Measurements from ENCODE around the gene GMDS.

DNA sequence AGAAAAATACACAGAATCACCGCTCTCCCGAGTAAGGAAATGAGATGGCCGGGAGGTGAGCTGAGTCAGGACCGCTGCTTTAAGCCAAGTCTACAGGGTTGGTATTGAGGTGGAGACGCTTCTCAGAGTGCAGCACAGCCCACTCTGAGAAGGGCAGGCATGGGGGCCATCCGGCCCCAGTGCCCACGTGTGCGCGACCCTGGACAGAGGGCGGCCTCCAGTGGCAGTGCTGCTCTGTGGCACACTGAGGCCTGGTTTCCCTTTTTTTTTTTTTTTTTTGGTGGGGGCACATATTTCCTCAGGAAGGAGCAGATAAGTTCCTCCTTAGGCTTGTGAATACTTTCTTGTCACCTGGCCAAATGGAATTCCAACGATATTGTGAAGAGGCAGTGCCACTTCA, 546.9 kb downstream of the GMDS start:
- TF ChIP-seq EZH2 (IDR thresholded peaks at IDR 0.05; ENCODE audit: borderline replicate concordance, low read depth, low read length, severe bottlenecking), result no peak
- no peak for TF ChIP-seq POLR2A (IDR thresholded peaks at IDR 0.05; ENCODE audit: low read depth, low read length)
- TF ChIP-seq CTCF (IDR thresholded peaks at IDR 0.05; ENCODE audit: extremely low read depth in 1 of 2, insufficient read depth in 1 of 2, low read depth in 1 of 2, low read length in 2 of 2), result no peak

Measured in endothelial cell of umbilical vein (primary cell).